ENCODE results near the gene PDHX.

DNA sequence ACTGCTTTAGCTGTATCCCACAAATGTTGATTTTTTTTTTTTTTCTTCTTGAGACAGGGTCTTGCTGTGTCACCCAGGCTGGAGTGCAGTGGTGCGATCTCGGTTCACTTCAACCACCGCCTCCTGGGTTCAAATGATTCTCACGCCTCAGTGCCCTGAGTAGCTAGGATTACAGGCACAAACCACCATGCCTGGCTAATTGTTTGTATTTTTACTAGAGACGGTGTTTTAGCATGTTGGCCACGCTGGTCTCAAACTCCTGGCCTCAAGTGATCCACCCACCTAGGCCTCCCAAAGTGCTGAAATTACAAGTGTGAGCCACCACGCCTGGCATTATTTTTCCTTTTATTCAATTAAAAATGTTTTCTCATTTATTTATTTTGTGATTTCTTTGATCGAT is 55.9 kb downstream of the PDHX start:
- TF ChIP-seq POLR2A (IDR thresholded peaks at IDR 0.05) (no peak), EP300 (IDR thresholded peaks at IDR 0.05) (no peak)
- TF ChIP-seq, protein P1, sequence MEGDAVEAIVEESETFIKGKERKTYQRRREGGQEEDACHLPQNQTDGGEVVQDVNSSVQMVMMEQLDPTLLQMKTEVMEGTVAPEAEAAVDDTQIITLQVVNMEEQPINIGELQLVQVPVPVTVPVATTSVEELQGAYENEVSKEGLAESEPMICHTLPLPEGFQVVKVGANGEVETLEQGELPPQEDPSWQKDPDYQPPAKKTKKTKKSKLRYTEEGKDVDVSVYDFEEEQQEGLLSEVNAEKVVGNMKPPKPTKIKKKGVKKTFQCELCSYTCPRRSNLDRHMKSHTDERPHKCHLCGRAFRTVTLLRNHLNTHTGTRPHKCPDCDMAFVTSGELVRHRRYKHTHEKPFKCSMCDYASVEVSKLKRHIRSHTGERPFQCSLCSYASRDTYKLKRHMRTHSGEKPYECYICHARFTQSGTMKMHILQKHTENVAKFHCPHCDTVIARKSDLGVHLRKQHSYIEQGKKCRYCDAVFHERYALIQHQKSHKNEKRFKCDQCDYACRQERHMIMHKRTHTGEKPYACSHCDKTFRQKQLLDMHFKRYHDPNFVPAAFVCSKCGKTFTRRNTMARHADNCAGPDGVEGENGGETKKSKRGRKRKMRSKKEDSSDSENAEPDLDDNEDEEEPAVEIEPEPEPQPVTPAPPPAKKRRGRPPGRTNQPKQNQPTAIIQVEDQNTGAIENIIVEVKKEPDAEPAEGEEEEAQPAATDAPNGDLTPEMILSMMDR (IDR thresholded peaks at IDR 0.05): no peak

Data from gastroesophageal sphincter (tissue), 3 donors.